GM21576 (cell line): ENCODE data around the gene HAX1.
"Not testable (repeated sequence)": the region's sequence is repeated elsewhere in the genome, so short reads cannot be mapped to it uniquely, and the experiment has no call there.

Experiments used
- ATAC-seq: cut with Tn5 transposase; IDR thresholded peaks from one replicate; pipeline ENCODE4 v1.9.1; 2021; ENCODE audit warnings: mild to moderate bottlenecking, moderate library complexity; ENCODE audit not compliant: unreplicated experiment

HAX1 gene

DNA sequence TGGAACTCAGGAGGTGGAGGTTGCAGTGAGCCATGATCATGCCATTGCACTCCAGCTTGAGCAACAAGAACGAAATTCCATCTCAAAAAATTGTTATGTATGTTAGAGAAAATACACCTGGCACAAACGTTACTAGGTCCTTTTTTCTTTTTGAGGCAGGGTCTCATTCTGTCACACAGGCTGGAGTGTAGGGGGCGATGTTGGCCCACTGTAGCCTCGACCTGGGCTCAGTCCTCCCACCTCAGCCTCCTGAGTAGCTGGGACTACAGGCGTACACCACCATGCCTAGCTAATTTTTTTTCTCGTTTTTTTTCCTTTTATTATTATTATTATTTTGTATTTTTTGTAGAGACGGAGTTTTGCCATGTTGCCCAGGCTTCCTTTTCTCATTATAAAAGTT lies 4.4 kb downstream of the HAX1 start:
- no peak for ATAC-seq

DNA sequence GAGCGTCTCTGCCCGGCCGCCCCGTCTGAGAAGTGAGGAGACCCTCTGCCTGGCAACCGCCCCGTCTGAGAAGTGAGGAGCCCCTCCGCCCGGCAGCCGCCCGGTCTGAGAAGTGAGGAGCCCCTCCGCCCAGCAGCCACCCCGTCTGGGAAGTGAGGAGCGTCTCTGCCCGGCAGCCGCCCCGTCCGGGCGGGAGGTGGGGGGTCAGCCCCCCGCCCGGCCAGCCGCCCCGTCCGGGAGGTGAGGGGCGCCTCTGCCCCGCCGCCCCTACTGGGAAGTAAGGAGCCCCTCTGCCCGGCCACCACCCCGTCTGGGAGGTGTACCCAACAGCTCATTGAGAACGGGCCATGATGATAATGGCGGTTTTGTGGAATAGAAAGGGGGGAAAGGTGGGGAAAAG lies 15.2 kb downstream of the HAX1 start:
- ATAC-seq, result not testable (repeated sequence)

DNA sequence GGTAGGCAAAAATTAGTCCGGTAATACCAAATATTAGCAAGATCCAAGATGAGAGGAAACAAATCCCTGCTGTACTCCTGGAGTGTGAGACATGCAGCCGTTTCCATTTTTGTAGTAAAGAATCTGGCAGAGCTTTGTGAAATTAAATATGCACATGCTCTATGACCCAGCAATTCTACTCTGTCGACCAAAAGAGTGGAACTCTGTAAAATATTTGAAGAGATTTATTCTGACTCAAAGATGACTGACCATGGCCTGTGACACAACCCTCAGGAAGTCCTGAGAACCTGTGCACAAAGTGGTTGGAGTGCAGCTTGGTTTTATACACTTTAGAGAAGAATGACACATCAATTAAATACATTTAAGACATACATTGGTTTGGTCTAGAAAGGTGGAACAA lies 16.2 kb downstream of the HAX1 start:
- no peak for ATAC-seq

DNA sequence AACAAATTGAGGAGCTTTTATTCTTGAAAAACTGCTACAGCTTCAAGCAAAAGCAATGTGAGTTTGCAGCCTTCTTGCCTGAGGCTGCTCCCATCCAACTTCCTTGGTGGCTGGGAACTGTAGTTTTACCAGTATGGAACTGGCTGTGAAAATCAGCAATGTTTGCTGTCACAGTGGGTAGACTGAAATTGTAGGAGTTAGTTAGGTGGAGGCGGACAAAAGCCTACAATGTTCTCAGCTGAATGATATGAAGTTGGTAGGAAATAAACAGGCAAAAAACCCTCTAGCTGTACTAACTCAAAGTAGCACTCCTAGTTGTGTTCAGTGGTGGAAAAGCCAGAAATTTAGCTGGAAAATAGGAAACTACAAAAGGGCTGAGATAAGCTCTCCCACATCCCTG lies 18.5 kb downstream of the HAX1 start:
- no peak for ATAC-seq

DNA sequence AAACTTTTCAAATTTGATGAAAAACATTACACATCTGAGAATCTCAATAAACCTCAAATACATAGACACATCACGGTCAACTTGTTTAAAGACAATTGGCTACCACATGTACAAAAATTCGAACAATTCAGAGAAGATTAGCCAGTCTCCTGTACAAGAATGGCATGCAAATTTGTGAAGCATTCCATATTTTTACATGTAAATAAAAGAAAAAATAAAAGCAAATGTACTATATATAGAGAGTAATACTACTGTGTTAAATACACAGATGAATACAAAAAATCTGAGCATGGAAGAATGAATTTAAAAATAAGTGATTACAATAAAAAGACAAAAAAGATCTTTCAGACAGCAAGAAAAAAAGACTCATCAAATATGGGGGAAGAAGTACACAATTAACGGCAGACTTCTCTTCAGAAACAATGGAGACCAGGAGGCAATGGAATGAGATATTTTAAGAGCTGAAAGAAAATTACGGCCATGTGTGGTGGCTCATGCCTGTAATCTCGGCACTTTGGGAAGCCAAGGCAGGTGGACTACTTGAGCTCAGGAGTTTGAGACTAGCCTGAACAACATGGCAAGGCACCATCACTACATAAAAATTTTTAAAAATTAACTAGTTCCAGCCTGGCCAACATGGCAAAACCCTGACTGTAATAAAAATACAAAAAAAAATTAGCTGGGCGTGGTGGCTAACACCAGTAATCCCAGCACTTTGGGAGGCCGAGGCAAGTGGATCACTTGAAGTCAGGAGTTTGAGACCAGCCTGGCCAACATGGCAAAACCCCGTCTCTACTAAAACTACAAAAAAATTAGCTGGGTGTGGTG lies 23.2 kb downstream of the HAX1 start:
- no peak for ATAC-seq

DNA sequence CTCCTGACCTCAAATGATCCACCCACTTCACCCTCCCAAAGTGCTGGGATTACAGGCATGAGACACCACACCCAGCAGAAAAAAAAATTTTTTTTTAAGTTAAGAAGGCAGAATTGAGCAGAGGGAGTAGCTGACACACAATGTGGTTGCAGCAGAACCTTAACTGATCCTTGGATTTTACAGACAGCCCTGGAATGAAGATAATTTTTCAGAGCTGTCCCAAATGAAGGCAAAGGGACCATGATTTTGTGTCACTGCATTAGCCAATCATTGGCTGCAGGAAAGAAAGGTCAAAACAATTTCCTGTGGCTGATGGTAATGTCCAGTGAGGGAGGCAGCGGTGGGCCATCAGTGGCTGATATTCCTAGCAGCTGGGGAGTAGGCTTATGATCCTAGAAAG lies 29.2 kb downstream of the HAX1 start:
- no peak for ATAC-seq

DNA sequence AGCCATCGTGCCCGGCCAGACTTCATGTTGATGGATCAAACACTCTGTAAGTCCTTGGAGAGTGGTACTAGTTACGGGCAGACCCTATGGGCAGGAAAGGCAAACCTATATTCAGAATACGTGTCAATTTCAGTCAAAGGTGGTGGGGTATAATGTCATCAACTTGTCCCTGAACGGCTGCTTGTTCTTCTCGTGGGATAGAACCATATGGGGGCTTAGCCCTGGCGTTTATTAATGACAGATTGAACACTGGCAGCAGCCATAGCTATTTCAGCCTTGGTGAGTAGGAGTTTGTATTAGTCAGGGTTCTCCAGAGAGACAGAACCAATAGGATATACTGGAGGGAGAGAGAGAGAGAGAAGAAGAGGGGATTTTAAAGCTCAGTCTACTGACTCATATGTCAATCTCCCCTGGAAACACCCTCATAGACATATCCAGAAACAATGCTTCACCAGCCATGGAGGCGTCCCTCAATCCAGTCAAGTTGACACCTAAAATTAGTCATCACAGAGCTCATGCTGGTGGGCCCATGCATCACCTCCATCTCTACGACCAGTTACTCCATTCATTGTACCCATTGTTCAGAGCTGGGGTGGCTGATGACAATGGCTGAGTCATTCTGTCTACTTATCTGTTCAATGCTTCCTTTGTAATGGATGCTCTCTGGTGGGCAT lies 32.4 kb downstream of the HAX1 start:
- no peak for ATAC-seq

DNA sequence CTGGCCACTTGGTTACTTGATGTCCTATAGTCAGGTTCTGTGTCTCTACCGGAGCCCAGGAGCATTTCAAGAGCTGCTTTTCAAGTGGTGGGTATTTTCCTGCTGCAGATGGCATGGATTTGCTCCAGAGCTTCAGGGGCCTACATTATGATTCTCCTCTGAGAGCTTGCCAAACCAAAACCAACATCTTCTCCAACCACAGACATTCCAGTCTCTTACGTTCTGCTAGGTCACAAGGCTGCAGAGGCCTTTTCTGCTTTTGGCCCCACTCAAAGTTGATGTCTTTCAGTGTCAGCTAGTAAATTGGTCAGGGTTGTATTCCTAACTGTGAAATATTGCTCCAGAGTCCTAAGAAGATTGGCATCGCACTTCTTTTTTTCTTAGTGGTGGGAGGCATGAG lies 33.7 kb downstream of the HAX1 start:
- ATAC-seq, result no peak

DNA sequence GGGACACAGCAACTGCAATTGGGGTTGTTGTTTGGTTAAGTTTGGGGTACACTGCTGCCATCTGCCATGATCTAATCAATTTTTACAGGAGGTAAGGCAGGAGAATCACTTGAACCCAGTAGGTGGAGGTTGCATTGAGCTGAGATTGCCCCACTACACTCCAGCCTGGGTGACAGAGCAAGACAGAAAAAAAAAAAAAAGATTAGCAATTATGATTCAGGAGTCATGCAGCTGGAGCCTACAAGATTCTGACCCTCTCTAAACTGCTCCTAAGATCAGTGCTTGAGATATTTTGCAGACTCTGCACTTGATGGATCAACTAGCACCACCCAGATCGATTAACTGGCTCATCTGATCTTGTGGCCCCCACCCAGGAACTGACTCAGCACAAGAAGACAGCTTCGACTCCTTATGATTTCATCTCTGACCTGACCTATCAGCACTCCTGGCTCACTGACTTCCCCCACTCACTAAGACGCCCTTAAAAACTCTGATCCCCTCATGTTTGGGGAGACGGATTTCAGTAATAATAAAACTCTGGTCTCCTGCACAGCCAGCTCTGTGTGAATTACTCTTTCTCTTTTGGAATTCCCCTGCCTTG lies 35.3 kb downstream of the HAX1 start:
- ATAC-seq, result not testable (repeated sequence)

DNA sequence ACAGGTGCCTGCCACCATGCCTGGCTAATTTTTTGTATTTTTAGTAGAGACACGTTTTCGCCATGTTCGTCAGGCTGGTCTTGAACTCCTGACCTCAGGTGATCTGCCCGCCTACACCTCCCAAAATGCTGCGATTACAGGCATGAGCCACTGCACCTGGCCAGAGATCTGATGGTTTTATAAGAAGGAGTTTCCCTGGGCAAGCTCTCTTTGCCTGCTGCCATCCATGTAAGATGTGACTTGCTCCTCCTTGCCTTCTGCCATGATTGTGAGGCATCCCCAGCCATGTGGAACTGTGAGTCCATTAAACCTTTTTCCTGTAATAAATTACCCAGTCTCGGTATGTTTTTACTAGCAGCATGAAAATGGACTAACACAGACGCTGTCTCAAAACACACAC lies 36.7 kb downstream of the HAX1 start:
- not testable (repeated sequence) for ATAC-seq

DNA sequence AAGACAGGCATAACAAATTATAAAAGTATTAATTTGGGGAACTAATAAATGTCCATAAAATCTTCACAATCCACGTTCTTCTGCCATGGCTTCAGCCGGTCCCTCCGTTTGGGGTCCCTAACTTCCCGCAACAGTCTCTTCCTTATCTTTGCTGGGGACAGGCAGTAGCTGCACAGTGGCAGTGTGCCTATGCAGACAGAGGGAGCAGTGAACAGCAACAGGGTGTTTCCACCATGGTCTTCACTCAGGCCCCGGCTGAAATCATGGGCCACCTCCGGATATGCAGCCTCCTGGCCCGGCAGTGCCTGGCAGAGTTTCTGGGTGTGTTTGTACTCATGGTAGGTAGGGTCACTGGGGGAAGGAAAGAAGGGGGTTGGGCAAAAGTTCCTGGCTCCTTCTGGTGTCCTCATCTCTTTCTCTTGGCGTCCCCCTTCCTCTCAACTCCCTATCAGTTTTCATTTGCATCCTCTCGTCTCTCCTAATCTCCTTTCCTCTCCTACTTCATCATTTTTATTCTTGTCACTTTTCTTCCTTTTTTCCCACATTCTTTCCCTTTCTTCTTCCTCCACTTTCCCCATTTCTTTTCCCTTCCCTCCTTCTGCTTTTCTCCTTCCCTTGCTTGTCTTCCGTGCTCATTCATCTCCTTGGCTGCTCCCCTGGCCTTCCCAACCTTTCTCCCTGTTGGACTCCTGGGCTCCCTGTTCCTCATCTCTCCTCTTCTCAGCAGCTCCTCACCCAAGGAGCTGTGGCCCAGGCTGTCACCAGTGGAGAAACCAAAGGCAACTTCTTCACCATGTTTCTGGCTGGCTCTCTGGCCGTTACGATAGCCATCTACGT lies 40.0 kb downstream of the HAX1 start:
- not testable (repeated sequence) for ATAC-seq

DNA sequence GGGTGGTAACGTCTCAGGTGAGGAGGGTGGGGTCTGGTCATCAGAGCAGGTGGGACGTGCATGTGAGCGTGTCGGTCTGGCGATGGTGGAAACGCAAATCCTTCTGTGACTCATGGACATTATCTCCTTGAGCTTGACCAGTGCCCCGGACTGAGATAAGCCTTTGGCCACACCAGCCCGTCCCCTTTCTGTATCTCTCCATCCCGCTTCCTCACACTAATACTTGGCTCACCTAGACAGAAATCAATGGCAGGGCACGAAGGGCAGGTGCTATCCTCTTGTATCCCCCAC lies 40.6 kb downstream of the HAX1 start:
- no peak for ATAC-seq

DNA sequence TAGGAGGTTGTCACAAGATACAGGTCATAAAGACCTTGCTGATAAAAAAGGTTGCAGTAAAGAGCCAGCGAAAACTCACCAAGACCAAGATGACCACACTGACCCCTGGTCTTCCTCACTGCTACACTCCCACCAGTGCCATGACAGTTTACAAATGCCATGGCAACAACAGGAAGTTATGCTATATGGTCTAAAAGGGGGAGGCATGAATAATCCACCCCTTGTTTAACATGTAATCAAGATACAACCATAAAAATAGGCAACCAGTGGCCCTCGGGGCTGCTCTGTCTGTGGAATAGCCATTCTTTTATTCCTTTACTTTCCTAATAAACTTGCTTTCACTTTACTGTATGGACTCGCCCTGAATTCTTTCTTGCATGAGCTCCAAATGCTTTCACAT lies 41.8 kb downstream of the HAX1 start:
- ATAC-seq, result not testable (repeated sequence)

DNA sequence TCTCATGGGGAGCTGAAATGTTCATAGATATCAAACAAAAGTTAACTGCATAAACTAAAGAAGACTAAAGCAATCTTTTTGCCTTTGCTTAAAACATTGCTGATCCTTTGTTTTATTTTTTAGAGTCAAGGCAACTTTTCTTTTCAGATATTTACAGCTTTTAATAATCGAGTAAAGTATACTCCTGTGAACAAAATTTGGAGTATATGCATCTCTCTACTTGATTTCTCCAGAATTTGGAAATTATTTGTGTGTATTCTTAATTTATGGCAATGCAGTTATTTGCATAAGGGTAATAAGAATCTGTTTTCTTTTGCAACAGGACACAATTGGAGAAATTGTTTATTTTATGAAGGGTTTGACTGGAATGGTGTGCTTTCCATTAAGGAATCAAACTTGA lies 44.3 kb downstream of the HAX1 start:
- ATAC-seq, result no peak

DNA sequence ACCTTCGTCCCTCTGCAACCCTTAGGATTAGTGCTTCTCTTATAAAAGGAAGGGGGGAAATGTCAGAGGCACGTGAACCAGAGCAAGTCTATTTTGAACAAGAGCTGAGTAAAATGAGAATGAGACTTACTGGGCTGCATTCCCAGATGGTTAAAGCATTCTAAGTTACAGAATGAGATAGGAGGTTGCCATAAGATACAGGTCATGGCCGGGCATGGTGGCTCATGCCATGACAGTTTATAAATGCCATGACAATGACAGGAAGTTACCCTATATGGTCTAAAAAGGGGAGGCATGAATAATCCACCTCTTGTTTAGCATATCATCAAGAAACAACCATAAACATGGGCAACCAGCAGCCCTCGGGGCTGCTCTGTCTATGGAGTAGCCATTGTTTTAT lies 46.0 kb downstream of the HAX1 start:
- ATAC-seq, result no peak

DNA sequence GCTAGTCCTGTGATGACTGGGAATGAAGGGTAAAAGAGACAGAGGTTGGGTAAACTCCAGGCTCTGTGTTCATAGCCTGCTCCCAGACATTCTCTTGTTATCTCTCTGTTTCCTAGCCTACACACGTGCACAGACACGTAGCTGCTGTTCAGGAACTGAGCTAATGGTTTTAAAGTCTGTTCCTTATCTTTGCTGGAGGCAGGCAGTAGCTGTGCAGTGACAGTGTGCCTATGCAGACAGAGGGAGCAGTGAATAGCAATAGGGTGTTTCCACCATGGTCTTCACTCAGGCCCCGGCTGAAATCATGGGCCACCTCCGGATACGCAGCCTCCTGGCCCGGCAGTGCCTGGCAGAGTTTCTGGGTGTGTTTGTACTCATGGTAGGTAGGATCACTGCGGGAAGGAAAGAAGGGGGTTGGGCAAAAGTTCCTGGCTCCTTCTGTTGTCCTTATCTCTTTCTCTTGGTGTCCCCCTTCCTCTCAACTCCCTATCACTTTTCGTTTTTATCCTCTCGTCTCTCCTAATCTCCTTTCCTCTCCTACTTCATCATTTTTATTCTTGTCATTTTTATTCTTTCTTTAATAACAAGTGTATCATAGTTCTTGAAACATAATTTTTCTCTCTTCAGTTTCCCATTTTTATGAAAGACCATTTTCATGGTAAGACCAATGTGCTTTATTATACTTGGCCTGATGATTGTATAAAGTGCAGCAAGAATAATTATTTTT lies 48.6 kb downstream of the HAX1 start, which contains the start of gene AQP10:
AQP10 (plus strand) TSS at position 212 of the 727 bp plus-strand sequence; CDS start at position 275, 63 bp downstream.
- ATAC-seq, result no peak

DNA sequence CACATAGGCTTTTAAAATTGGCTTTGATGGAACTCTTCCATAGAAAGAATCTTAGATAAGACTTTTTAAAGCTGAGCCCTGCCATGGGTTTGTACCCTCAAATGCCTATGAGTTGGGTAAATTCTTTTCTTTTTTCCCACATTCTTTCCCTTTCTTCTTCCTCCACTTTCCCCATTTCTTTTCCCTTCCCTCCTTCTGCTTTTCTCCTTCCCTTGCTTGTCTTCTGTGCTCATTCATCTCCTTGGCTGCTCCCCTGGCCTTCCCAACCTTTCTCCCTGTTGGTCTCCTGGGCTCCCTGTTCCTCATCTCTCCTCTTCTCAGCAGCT lies 49.1 kb downstream of the HAX1 start:
- ATAC-seq, result not testable (repeated sequence)

DNA sequence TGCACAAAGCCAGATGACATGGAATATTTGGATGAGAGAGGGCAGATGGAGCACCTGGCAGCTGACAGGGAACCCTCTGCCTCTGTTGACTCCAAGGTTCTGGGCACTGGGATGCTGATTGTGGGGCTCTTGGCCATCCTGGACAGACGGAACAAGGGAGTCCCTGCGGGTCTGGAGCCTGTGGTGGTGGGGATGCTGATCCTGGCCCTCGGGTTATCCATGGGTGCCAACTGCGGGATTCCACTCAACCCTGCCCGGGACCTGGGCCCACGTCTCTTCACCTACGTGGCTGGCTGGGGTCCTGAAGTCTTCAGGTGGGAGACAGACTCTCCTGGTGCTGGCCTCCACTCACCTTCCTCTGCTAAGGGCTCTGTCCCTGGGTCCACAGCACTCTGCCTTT lies 51.1 kb downstream of the HAX1 start:
- ATAC-seq, result no peak

DNA sequence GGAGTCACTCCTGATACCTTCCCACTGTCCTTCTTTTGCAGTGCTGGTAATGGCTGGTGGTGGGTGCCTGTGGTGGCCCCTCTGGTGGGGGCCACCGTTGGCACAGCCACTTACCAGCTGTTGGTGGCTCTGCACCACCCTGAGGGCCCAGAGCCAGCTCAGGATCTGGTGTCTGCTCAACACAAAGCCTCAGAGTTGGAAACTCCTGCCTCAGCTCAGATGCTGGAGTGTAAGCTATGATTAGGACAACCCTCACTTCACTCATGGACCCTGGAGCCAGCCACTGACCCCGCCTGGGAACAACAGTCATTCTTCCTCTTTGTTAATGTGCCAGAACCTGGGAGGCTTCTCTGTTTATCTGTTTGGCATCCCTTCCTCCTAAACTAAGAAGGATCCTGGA lies 51.8 kb downstream of the HAX1 start:
- ATAC-seq, result no peak

DNA sequence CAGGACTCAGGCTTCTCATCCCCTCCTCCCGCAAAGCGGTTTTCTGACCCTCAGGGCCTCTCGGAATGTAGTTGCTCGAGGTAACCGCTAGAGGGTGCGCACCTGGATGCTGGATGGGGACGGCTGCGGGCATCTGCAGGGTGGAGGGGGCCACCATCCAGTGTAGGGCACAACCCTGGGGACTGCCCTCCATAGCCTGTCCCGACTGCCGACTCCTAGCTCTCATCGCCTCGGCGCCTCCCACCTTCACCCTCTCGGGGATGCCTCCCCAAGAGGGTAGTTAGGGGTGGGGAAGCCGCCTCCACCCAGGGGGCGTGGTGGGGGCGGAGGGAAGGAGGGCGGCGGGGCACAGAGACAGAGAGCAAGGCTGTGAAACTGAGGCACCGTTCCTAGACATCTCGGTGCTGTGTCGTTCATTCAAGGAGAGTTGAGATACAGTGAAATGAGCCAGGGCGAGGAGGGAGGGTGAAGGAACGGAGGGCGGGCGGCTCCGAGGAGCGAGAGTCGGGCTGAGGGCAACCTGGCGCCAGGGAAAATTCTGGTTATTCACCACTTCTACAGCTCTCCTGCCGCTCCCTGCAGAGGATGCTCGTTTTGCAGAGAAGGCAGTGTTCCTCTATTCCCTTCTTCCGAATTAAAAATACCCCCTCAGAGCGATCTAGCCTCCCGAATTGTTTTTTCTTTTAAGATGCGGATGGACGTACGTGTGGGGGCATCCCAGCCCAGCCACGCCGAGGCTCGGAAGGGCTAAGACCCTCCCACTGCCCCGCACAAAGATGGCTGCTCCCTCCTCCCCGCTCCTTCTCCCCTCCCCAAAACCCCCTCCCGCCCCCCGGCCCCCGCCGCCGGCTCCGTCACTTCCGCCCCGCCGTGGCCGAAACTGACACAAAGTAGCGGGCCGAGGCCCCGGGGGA lies 52.5 kb downstream of the HAX1 start, which contains the start of gene ATP8B2:
ATP8B2 (plus strand) TSS at position 857 of the 914 bp plus-strand sequence. CDS start 2,617 bp downstream, outside the sequence.
- ATAC-seq, result no peak
